HepG2 (cell line): ENCODE results near the gene IFNLR1. TPM values are rescaled to one million over a fixed set of nuclear protein-coding genes. Genes with fewer than 3 reads are reported as not detected.

Experiments
- ATAC-seq: fragments of 200-7000 bp; cut with Tn5 transposase; 3 replicates; pipeline ENCODE4 v1.9.1; 2020; ENCODE audit warnings: mild to moderate bottlenecking, moderate library complexity
- BruUV-seq: library from RNA; stranded (reverse); fragments of 400-500 nt; replicated peaks from 2 replicates; lab custom pipeline; 2021; lab: Mats Ljungman, UMichigan
- CTCF ChIA-PET: fragments of 300-600 bp; formaldehyde crosslinking; extraction: SDS; loops from one replicate; lab custom pipeline; 2021; ENCODE audit warnings: low total read pairs, inconsistent platforms, low intra/inter-chr PET ratio; lab: Yijun Ruan, JAX
- POLR2A ChIA-PET: fragments of 350-600 bp; sonication (Branson Sonifier 250); formaldehyde crosslinking; loops from one replicate; lab custom pipeline; 2020; ENCODE audit warnings: antibody characterized with exemption, inconsistent platforms; lab: Yijun Ruan, JAX
- DNase-seq: peaks from one replicate; pipeline ENCODE4 v3.0.0-alpha.2; 2015; ENCODE audit warnings: low spot score
- FAIRE-seq: peaks from 3 replicates; lab custom pipeline; 2011; peaks lifted over from hg19 to GRCh38; lab: Jason Lieb, UNC
- H2AFZ ChIP-seq: one replicate; pipeline ENCODE4 v1.6.1; 2011; ENCODE audit warnings: low read length, inconsistent platforms
- H3K27ac ChIP-seq: fragments of 300-600 bp; 3 replicates; pipeline ENCODE4 v1.8.0; 2011; ENCODE audit warnings: mixed run types, mild to moderate bottlenecking, mixed read lengths, low read length, inconsistent platforms; ENCODE audit not compliant: insufficient read depth; ENCODE audit errors: extremely low read length
- H3K27me3 ChIP-seq, 2 experiments: fragments of 200-600 bp in 1 of 2; 2 replicates in 1 of 2; 3 replicates in 1 of 2; pipeline versions ENCODE4 v1.6.0 to v1.8.0; 2011; ENCODE audit warnings: low read length in 2 of 2, mild to moderate bottlenecking in 2 of 2, moderate library complexity in 2 of 2, inconsistent platforms in 1 of 2; ENCODE audit not compliant: insufficient read depth in 2 of 2, control insufficient read depth in 1 of 2
- H3K36me3 ChIP-seq, 2 experiments: fragments of 200-600 bp in 1 of 2; replicated peaks in 1 of 2; 2 replicates in 1 of 2; 3 replicates in 1 of 2; pipeline versions ENCODE4 v1.5.1 to v1.8.0; 2011; ENCODE audit warnings: low read length in 2 of 2, inconsistent platforms in 1 of 2; ENCODE audit not compliant: insufficient read depth in 2 of 2, control insufficient read depth in 1 of 2
- H3K4me1 ChIP-seq: 2 replicates; pipeline ENCODE4 v1.5.1; 2012; ENCODE audit warnings: low read length, inconsistent platforms; ENCODE audit not compliant: insufficient read depth
- H3K4me2 ChIP-seq: 2 replicates; pipeline ENCODE4 v1.6.0; 2011; ENCODE audit warnings: low read depth, low read length, inconsistent platforms
- H3K4me3 ChIP-seq, 3 experiments: fragments of 200-600 bp in 1 of 3; sonication (generic), shearing (Covaris generic) in 1 of 3; replicated peaks in 1 of 3; 2 replicates each; pipeline ENCODE4 v1.5.1; 2011 to 2016; ENCODE audit warnings: low read length in 3 of 3, inconsistent platforms in 2 of 3, low read depth in 2 of 3, mild to moderate bottlenecking in 2 of 3, control low read depth in 1 of 3, mixed read lengths in 1 of 3; ENCODE audit not compliant: insufficient read depth in 1 of 3
- H3K79me2 ChIP-seq: one replicate; pipeline ENCODE4 v1.6.1; 2011; ENCODE audit warnings: low read length, inconsistent platforms; ENCODE audit not compliant: insufficient read depth
- H3K9ac ChIP-seq: 2 replicates; pipeline ENCODE4 v1.6.0; 2011; ENCODE audit warnings: mild to moderate bottlenecking, low read depth, low read length, inconsistent platforms; ENCODE audit not compliant: insufficient read depth
- H3K9me3 ChIP-seq: 2 replicates; pipeline ENCODE4 v1.5.1; 2012; ENCODE audit warnings: mild to moderate bottlenecking, low read length
- H4K20me1 ChIP-seq: 2 replicates; pipeline ENCODE4 v1.6.0; 2011; ENCODE audit warnings: inconsistent platforms, mild to moderate bottlenecking, low read length, moderate library complexity; ENCODE audit not compliant: insufficient read depth
- NR2F6 ChIP-seq, 2 experiments: IDR thresholded peaks; 2 replicates each; pipeline ENCODE4 v1.6.1; 2016; ENCODE audit warnings: antibody characterized with exemption in 1 of 2, mild to moderate bottlenecking in 1 of 2
- TEAD2 ChIP-seq: sonication (generic); formaldehyde crosslinking; IDR thresholded peaks from 2 replicates; pipeline ENCODE4 v1.9.0; 2021; ENCODE audit warnings: missing genetic modification reagents
- ZBTB40 ChIP-seq, 2 experiments: fragments of 450-650 bp in 1 of 2; sonication (generic) in 1 of 2; formaldehyde crosslinking in 1 of 2; IDR thresholded peaks; 2 replicates each; pipeline versions ENCODE4 v1.6.1 to v1.8.0; 2016 to 2022; ENCODE audit warnings: antibody characterized with exemption in 1 of 2, mild to moderate bottlenecking in 1 of 2, missing genetic modification reagents in 1 of 2
- ZNF121 ChIP-seq: sonication (generic); formaldehyde crosslinking; IDR thresholded peaks from 2 replicates; pipeline ENCODE4 v1.5.0; 2020; ENCODE audit warnings: mild to moderate bottlenecking, missing genetic modification reagents
- WGBS: methylation state at CpG from one replicate; pipeline ENCODE4 v1.1.6; 2017; ENCODE audit warnings: low lambda C conversion rate; 5-methylcytosine and 5-hydroxymethylcytosine counted together
- in situ Hi-C: cut with HindIII; loops from 2 replicates; pipeline ENCODE4 v1.10.0; 2017; ENCODE audit warnings: low pct_unique_long_range_greater_than_20kb; ENCODE audit not compliant: extremely low pct_ligation_motif_present
- intact Hi-C: fragments of 100-400 bp; cut with micrococcal nuclease; formaldehyde crosslinking; loops from one replicate; pipeline ENCODE4 v1.10.0; 2022; ENCODE audit not compliant: unreplicated experiment
- polyA plus RNA-seq, 8 experiments: library from polyadenylated mRNA; depleted of rRNA in 3 of 8; stranded (reverse) in 7 of 8; unstranded in 1 of 8; fragments of >200 nt; fragmentation: Illumina TruSeq in 4 of 8; extraction: Trizol in 4 of 8; gene quantifications; 2 replicates each; pipeline versions ENCODE4 v1.2.1 to v1.2.3, GENCODE V29; 2011 to 2016; ENCODE audit warnings: low read depth in 4 of 8, missing spikeins in 1 of 8, mixed read lengths in 1 of 8; ENCODE audit not compliant: insufficient read depth in 1 of 8
- total RNA-seq, 5 experiments: library from RNA; depleted of rRNA; stranded (reverse); fragments of >200 nt; fragmentation: Illumina TruSeq; extraction: Trizol; gene quantifications; 2 replicates each; pipeline ENCODE4 v1.2.3, GENCODE V29; 2016; ENCODE audit warnings: low read depth in 1 of 5
- TF ChIP-seq, protein P1 (sequence below): sonication (generic); formaldehyde crosslinking; IDR thresholded peaks from 2 replicates; pipeline ENCODE4 v1.5.0; 2020; ENCODE audit warnings: missing genetic modification reagents, mild to moderate bottlenecking, borderline replicate concordance

Gene IFNLR1
- total and polyA plus RNA-seq, 2 of the 13 experiments (the other 11 are each of a cell fraction or from before 2014, with no cell fraction given): 3.8 to 8.5 TPM

DNA sequence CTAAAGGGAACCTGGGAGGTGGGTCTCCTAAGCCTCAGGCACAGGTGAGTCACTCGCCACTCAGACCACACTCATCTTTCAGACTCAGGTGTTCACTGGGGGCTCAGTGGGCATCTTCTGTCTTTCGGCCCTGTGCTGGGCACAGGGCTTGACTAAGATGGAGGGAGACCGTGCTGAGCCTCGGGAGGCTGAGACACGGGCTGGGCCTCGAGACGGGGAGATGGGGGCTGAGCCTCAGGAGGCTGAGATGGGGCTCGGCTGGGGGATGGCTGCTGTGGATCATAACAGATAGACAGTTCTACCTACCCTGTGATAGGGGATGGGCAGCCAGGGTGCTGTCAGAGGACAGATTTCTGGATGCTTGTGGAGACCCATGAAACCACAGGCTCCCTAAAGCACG lies 15.5 kb upstream of the IFNLR1 start:
- no TSS peak for BruUV-seq

GRCh38 chr1:24201941-24202440 lies 14.9 kb upstream of the IFNLR1 start:
- Histone ChIP-seq H3K36me3 (no peaks in the 10 kb centered on the region), H3K27me3 (peaks cover 0 to 1% of the 10 kb centered on the region in 2 experiments; a peak in 3 of 5 replicates), H4K20me1 (no peaks in the 10 kb centered on the region), H3K9ac (no peak overlapping the region), H3K4me2 (peak overlapping the region; percentile 52), H2AFZ (no peak overlapping the region), H3K9me3 (no peaks in the 10 kb centered on the region), H3K79me2 (no peaks in the 10 kb centered on the region), H3K4me1 (peaks cover 20% of the 10 kb centered on the region), H3K4me3 (no peak overlapping the region), H3K27ac (no peak overlapping the region)
- FAIRE-seq (peak; percentile 85), ATAC-seq (peak; percentile 73), DNase-seq (peak; percentile 68)
- no TSS peak for BruUV-seq
- WGBS: 20% methylated on average over 4 of the region's 5 CpGs
- CTCF ChIA-PET: interaction anchor here (0.8 to 8.2 kb wide), 2 partner anchors 189 to 433 kb away, joined by 3 to 151 read pairs; no protein-coding TSS in a partner anchor
- intact Hi-C loops (loop anchor here (10.0 kb wide), 1 partner anchor 93 kb away; no protein-coding TSS in a partner anchor), in situ Hi-C loops (loop anchor here (5.0 kb wide), 1 partner anchor 190 kb away; no protein-coding TSS in a partner anchor)
- POLR2A ChIA-PET: no interaction called here
- TF ChIP-seq NR2F6 (IDR thresholded peaks at IDR 0.05) (no peak), NR2F6 (CRISPR knock-in tag; IDR thresholded peaks at IDR 0.05) (no peak), ZBTB40 (IDR thresholded peaks at IDR 0.05) (no peak), ZBTB40 (CRISPR knock-in tag; IDR thresholded peaks at IDR 0.05) (no peak), ZNF121 (CRISPR knock-in tag) (peak; percentile 41; the same call in 1 of the 2 replicates)

More for the DNA sequence above, 15.5 kb upstream of the IFNLR1 start:
- ChIA-PET POLR2A (no interaction called here), CTCF (interaction anchor here (0.8 to 8.2 kb wide), 2 partner anchors 188 to 432 kb away, joined by 3 to 151 read pairs; no protein-coding TSS in a partner anchor)
- Histone ChIP-seq H3K27me3 (peaks cover 0 to 1% of the 10 kb centered on the region in 2 experiments; a peak in 3 of 5 replicates), H3K4me2 (no peak overlapping the region), H3K79me2 (no peaks in the 10 kb centered on the region), H2AFZ (no peak overlapping the region), H3K36me3 (no peaks in the 10 kb centered on the region), H3K9me3 (no peaks in the 10 kb centered on the region), H4K20me1 (no peaks in the 10 kb centered on the region), H3K4me3 (no peak overlapping the region), H3K9ac (no peak overlapping the region), H3K27ac (no peak overlapping the region), H3K4me1 (peaks cover 20% of the 10 kb centered on the region)
- 55% methylated on average over 8 of the region's 9 CpGs for WGBS
- DNase-seq: no peak
- ATAC-seq: no peak
- FAIRE-seq: no peak
- TF ChIP-seq TEAD2 (CRISPR knock-in tag): no peak
- TF ChIP-seq, protein P1, sequence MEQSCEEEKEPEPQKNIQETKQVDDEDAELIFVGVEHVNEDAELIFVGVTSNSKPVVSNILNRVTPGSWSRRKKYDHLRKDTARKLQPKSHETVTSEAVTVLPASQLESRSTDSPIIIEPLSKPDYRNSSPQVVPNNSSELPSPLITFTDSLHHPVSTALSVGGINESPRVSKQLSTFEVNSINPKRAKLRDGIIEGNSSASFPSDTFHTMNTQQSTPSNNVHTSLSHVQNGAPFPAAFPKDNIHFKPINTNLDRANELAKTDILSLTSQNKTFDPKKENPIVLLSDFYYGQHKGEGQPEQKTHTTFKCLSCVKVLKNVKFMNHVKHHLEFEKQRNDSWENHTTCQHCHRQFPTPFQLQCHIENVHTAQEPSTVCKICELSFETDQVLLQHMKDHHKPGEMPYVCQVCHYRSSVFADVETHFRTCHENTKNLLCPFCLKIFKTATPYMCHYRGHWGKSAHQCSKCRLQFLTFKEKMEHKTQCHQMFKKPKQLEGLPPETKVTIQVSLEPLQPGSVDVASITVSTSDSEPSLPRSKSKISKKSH: no peak
- in situ Hi-C loops: loop anchor here (5.0 kb wide), 1 partner anchor 190 kb away; no protein-coding TSS in a partner anchor
- intact Hi-C loops: loop anchor here (10.0 kb wide), 1 partner anchor 92 kb away; no protein-coding TSS in a partner anchor
